GM23338 (cell line): ENCODE measurements around the gene PRODH2.
"Not testable (repeated sequence)": the region's sequence is repeated elsewhere in the genome, so short reads cannot be mapped to it uniquely, and the experiment has no call there.

Experiments used
- CREB1 ChIP-seq: fragments of 250-450 bp; sonication (Bioruptor Pico); IDR thresholded peaks from 2 replicates; pipeline ENCODE4 v1.5.0; 2020; ENCODE audit warnings: low read depth, mild to moderate bottlenecking, moderate library complexity
- ETS1 ChIP-seq: IDR thresholded peaks from 2 replicates; pipeline ENCODE4 v1.6.1; 2016; ENCODE audit warnings: antibody characterized with exemption
- EZH2 ChIP-seq: fragments of 200-600 bp; sonication (generic); IDR thresholded peaks from one replicate; pipeline ENCODE4 v1.8.0; 2017; ENCODE audit warnings: antibody characterized with exemption, mild to moderate bottlenecking, low read depth; ENCODE audit not compliant: unreplicated experiment
- EZH2phosphoT487 ChIP-seq: fragments of 200-600 bp; sonication (generic); IDR thresholded peaks from one replicate; pipeline ENCODE4 v1.8.1; 2018; ENCODE audit warnings: antibody characterized with exemption; ENCODE audit not compliant: unreplicated experiment
- JUNB ChIP-seq: IDR thresholded peaks from one replicate; pipeline ENCODE4 v1.6.1; 2016; ENCODE audit warnings: antibody characterized with exemption; ENCODE audit not compliant: unreplicated experiment
- POLR2AphosphoS5 ChIP-seq: IDR thresholded peaks from 2 replicates; pipeline ENCODE4 v1.6.1; 2016; ENCODE audit warnings: antibody characterized with exemption, low read depth
- REST ChIP-seq: IDR thresholded peaks from one replicate; pipeline ENCODE4 v1.6.1; 2018; ENCODE audit warnings: antibody characterized with exemption; ENCODE audit not compliant: unreplicated experiment
- STAT1 ChIP-seq: IDR thresholded peaks from one replicate; pipeline ENCODE4 v1.6.1; 2016; ENCODE audit warnings: antibody characterized with exemption; ENCODE audit not compliant: unreplicated experiment
- ZNF114 ChIP-seq: fragments of 250-450 bp; sonication (Bioruptor Pico); IDR thresholded peaks from 2 replicates; pipeline ENCODE4 v1.5.0; 2020; ENCODE audit warnings: mild to moderate bottlenecking, moderate library complexity
- ZNF331 ChIP-seq: fragments of 250-450 bp; sonication (Bioruptor Pico); IDR thresholded peaks from 2 replicates; pipeline ENCODE4 v1.5.0; 2020; ENCODE audit warnings: low read depth, mild to moderate bottlenecking, moderate library complexity
- TF ChIP-seq, protein P1 (sequence below), 2 experiments: fragments of 200-600 bp in 1 of 2; sonication (generic) in 1 of 2; conservative IDR thresholded peaks; 2 replicates each; pipeline versions ENCODE4 v1.5.1 to v1.6.1; 2016 to 2017; ENCODE audit warnings: antibody characterized with exemption in 2 of 2, low read depth in 2 of 2, mild to moderate bottlenecking in 2 of 2, moderate library complexity in 1 of 2

DNA sequence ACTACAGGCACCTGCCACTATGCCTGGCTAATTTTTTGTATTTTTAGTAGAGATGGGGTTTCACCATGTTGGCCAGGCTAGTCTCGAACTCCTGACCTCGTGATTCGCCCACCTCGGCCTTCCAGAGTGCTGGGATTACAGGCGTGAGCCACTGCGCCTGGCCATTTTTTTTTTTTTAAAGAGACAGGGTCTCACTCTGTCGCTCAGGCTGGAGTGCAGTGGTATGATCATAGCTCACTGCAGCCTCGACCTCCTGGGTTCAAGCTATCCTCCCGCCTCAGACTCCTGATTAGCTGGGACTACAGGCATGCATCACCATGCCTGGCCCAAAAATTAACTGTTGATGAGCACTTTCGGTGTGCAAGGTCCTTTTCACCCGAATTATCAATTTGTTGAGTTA, 23.5 kb upstream of the PRODH2 start:
- TF ChIP-seq, protein P1, sequence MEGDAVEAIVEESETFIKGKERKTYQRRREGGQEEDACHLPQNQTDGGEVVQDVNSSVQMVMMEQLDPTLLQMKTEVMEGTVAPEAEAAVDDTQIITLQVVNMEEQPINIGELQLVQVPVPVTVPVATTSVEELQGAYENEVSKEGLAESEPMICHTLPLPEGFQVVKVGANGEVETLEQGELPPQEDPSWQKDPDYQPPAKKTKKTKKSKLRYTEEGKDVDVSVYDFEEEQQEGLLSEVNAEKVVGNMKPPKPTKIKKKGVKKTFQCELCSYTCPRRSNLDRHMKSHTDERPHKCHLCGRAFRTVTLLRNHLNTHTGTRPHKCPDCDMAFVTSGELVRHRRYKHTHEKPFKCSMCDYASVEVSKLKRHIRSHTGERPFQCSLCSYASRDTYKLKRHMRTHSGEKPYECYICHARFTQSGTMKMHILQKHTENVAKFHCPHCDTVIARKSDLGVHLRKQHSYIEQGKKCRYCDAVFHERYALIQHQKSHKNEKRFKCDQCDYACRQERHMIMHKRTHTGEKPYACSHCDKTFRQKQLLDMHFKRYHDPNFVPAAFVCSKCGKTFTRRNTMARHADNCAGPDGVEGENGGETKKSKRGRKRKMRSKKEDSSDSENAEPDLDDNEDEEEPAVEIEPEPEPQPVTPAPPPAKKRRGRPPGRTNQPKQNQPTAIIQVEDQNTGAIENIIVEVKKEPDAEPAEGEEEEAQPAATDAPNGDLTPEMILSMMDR (conservative IDR thresholded peaks at IDR 0.05; ENCODE audit: low read depth in 2 of 2), result not testable (repeated sequence)
- not testable (repeated sequence) for TF ChIP-seq CREB1 (CRISPR knock-in tag); EZH2; POLR2AphosphoS5; EZH2phosphoT487; ZNF331 (CRISPR knock-in tag); REST; JUNB; STAT1; ETS1; ZNF114
